Loucy (cell line): ENCODE measurements around the gene EDC3.

Experiments
- H2AFZ ChIP-seq: fragments of 200-600 bp; sonication (generic); 2 replicates; pipeline ENCODE4 v1.6.0; 2016; ENCODE audit warnings: antibody characterized with exemption, mild to moderate bottlenecking, low read length, moderate library complexity
- H3F3A ChIP-seq: fragments of 200-600 bp; 2 replicates; pipeline ENCODE4 v1.6.0; 2016; ENCODE audit warnings: antibody characterized with exemption, low read depth, mild to moderate bottlenecking
- H3K27me3 ChIP-seq: fragments of 200-600 bp; sonication (generic); 2 replicates; pipeline ENCODE4 v1.6.1; 2014; ENCODE audit warnings: low read length, mild to moderate bottlenecking; ENCODE audit not compliant: insufficient read depth, poor library complexity, severe bottlenecking
- H3K36me3 ChIP-seq: fragments of 200-600 bp; sonication (generic); 2 replicates; pipeline ENCODE4 v1.6.1; 2016; ENCODE audit warnings: low read length; ENCODE audit not compliant: insufficient read depth
- H3K4me1 ChIP-seq: fragments of 200-600 bp; sonication (generic); 2 replicates; pipeline ENCODE4 v1.5.1; 2014; ENCODE audit warnings: low read length, mild to moderate bottlenecking; ENCODE audit not compliant: insufficient read depth, poor library complexity, severe bottlenecking
- H3K4me2 ChIP-seq: fragments of 200-600 bp; sonication (generic); 2 replicates; pipeline ENCODE4 v1.6.0; 2014; ENCODE audit warnings: antibody characterized with exemption, low read length, low read depth, mild to moderate bottlenecking; ENCODE audit not compliant: poor library complexity, severe bottlenecking
- H3K4me3 ChIP-seq: fragments of 200-600 bp; sonication (generic); 2 replicates; pipeline ENCODE4 v1.5.1; 2014; ENCODE audit warnings: low read length, mild to moderate bottlenecking, mixed read lengths; ENCODE audit not compliant: poor library complexity, severe bottlenecking
- H3K79me2 ChIP-seq: fragments of 200-600 bp; sonication (generic); 2 replicates; pipeline ENCODE4 v1.6.1; 2014; ENCODE audit warnings: low read length; ENCODE audit not compliant: insufficient read depth
- H3K9ac ChIP-seq: fragments of 200-600 bp; sonication (generic); 2 replicates; pipeline ENCODE4 v1.6.0; 2014; ENCODE audit warnings: mild to moderate bottlenecking, low read depth, low read length, moderate library complexity; ENCODE audit not compliant: poor library complexity, severe bottlenecking
- H3K9me2 ChIP-seq: fragments of 200-600 bp; sonication (generic); replicated peaks from 2 replicates; pipeline ENCODE4 v1.6.1; 2016; ENCODE audit warnings: low read depth, low read length, mixed read lengths
- H3K9me3 ChIP-seq: fragments of 200-600 bp; sonication (generic); 2 replicates; pipeline ENCODE4 v1.6.1; 2014; ENCODE audit warnings: mild to moderate bottlenecking, antibody characterized with exemption, low read length, low read depth; ENCODE audit not compliant: insufficient read depth
- H4K20me1 ChIP-seq: fragments of 200-600 bp; sonication (generic); 2 replicates; pipeline ENCODE4 v1.6.0; 2014; ENCODE audit warnings: antibody characterized with exemption, low read length, mild to moderate bottlenecking; ENCODE audit not compliant: insufficient read depth, poor library complexity, severe bottlenecking
- EZH2phosphoT487 ChIP-seq: fragments of 200-600 bp; IDR thresholded peaks from 2 replicates; pipeline ENCODE4 v1.6.1; 2018; ENCODE audit warnings: antibody characterized with exemption, mild to moderate bottlenecking, moderate library complexity, borderline replicate concordance
- TF ChIP-seq, protein P1 (sequence below): fragments of 200-600 bp; sonication (generic); conservative IDR thresholded peaks from 2 replicates; pipeline ENCODE4 v1.5.1; 2014; ENCODE audit warnings: mild to moderate bottlenecking, antibody characterized with exemption, low read length

Gene EDC3

DNA sequence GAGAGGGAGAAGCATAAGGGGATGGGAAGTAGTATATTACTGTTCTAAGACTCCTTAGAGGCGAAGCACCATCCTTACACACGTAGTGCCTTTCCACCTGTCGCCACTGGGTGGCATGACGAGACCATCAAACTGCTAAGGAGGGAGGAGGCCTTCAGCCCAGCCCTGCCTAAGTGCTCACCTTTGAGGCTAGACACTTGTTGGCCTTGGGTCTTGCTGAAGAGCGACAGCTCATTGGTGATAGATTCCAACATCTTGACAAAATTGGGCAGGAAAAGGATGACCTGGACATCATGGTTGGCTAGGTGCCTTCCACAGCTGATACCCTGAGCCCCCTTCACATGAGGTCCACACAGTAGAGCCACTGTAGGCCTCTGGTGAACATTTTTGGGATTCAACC, 60.6 kb downstream of the EDC3 start:
- peaks cover 93% of the 10 kb centered on the region; the same call in 1 of the 2 replicates for H3K36me3 ChIP-seq
- no peaks in the 10 kb centered on the region for H3K27me3 ChIP-seq
- no peak overlapping the region for H3K4me2 ChIP-seq
- H3K4me3 ChIP-seq, result no peak overlapping the region
- no peak for TF ChIP-seq EZH2phosphoT487
- TF ChIP-seq, protein P1, sequence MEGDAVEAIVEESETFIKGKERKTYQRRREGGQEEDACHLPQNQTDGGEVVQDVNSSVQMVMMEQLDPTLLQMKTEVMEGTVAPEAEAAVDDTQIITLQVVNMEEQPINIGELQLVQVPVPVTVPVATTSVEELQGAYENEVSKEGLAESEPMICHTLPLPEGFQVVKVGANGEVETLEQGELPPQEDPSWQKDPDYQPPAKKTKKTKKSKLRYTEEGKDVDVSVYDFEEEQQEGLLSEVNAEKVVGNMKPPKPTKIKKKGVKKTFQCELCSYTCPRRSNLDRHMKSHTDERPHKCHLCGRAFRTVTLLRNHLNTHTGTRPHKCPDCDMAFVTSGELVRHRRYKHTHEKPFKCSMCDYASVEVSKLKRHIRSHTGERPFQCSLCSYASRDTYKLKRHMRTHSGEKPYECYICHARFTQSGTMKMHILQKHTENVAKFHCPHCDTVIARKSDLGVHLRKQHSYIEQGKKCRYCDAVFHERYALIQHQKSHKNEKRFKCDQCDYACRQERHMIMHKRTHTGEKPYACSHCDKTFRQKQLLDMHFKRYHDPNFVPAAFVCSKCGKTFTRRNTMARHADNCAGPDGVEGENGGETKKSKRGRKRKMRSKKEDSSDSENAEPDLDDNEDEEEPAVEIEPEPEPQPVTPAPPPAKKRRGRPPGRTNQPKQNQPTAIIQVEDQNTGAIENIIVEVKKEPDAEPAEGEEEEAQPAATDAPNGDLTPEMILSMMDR, result peak; percentile 94
- H4K20me1 ChIP-seq, result no peaks in the 10 kb centered on the region
- H3K9ac ChIP-seq, result no peak overlapping the region
- H3K9me3 ChIP-seq, result no peaks in the 10 kb centered on the region
- H3F3A ChIP-seq, result no peaks in the 10 kb centered on the region
- H2AFZ ChIP-seq, result no peak overlapping the region
- H3K9me2 ChIP-seq, result no peaks in the 10 kb centered on the region
- H3K79me2 ChIP-seq, result no peaks in the 10 kb centered on the region
- H3K4me1 ChIP-seq, result no peaks in the 10 kb centered on the region

DNA sequence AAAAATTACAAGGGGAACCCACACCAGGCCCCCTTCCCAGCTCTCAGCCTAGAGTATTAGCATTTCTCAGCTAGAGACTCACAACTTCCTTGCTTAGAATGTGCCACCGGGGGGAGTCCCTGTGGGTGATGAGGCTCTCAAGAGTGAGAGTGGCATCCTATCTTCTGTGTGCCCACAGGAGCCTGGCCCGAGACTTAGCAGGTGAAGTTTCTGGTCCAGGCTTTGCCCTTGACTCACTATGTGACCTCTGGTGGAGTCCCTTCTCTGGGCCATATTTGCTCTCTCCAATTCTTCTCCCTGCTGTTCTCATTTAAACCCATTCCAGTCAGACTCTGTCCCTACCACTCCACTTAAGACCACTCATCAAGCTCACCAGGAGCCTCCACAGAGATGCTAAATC, 62.0 kb downstream of the EDC3 start:
- Histone ChIP-seq H3K4me2 (no peak overlapping the region), H3K4me1 (no peaks in the 10 kb centered on the region), H4K20me1 (no peaks in the 10 kb centered on the region), H3K79me2 (no peaks in the 10 kb centered on the region), H3K9ac (no peak overlapping the region), H3K36me3 (peaks cover 92% of the 10 kb centered on the region; the same call in 1 of the 2 replicates), H3K9me3 (no peaks in the 10 kb centered on the region), H3K9me2 (no peaks in the 10 kb centered on the region), H3F3A (no peaks in the 10 kb centered on the region), H3K27me3 (no peaks in the 10 kb centered on the region), H2AFZ (no peak overlapping the region), H3K4me3 (no peak overlapping the region)
- TF ChIP-seq EZH2phosphoT487, result no peak
- TF ChIP-seq, protein P1, result 0 out of 2 replicates have a peak, but pooled peaks have one; percentile 17

DNA sequence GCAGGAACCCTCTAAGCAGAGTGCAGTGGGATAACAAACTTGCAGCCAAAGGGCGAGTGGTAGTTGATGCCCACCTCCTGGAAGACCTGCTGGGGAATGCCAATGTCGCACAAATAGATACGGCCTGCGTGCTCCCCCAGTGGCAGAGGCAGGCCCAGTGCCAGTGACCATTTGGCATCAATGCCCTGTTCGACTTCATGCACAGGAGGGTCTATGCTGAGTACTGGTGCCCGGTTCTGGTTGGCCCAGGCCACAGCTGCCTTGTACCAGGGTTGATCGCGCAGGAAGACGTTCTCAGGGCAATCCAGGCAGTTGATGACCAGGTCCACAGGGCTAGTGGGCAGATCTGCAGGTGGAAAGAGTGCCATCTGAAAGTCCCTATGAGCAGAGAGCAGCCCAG, 63.2 kb downstream of the EDC3 start:
- TF ChIP-seq, protein P1, result no peak
- TF ChIP-seq EZH2phosphoT487, result no peak
- H3K27me3 ChIP-seq, result no peaks in the 10 kb centered on the region
- H4K20me1 ChIP-seq, result no peaks in the 10 kb centered on the region
- H3F3A ChIP-seq, result no peaks in the 10 kb centered on the region
- H2AFZ ChIP-seq, result no peak overlapping the region
- no peaks in the 10 kb centered on the region for H3K9me2 ChIP-seq
- no peaks in the 10 kb centered on the region for H3K4me1 ChIP-seq
- H3K79me2 ChIP-seq, result no peaks in the 10 kb centered on the region
- H3K36me3 ChIP-seq, result peaks cover 94% of the 10 kb centered on the region; the same call in 1 of the 2 replicates
- H3K9me3 ChIP-seq, result no peaks in the 10 kb centered on the region
- no peak overlapping the region for H3K4me3 ChIP-seq
- H3K4me2 ChIP-seq, result no peak overlapping the region
- H3K9ac ChIP-seq, result no peak overlapping the region
